H9 (cell line): ENCODE data around the gene ANKS1B. TPM values are rescaled to one million over a fixed set of nuclear protein-coding genes. Genes with fewer than 3 reads are reported as not detected.

Source experiments
- DNase-seq: peaks from one replicate; pipeline ENCODE4 v3.0.0-alpha.2; 2017
- H2AFZ ChIP-seq: one replicate; pipeline ENCODE4 v1.6.1; 2013; ENCODE audit warnings: mild to moderate bottlenecking, low read length, control low read depth, moderate library complexity
- H2AK5ac ChIP-seq: 2 replicates; pipeline ENCODE4 v1.6.1; 2013; ENCODE audit warnings: low read length, control low read depth, mixed read lengths; ENCODE audit not compliant: insufficient read length
- H2BK120ac ChIP-seq: one replicate; pipeline ENCODE4 v1.6.1; 2013; ENCODE audit warnings: low read depth, mild to moderate bottlenecking, low read length, control low read depth, inconsistent platforms; ENCODE audit not compliant: poor library complexity, severe bottlenecking
- H2BK12ac ChIP-seq: 2 replicates; pipeline ENCODE4 v1.6.1; 2013; ENCODE audit warnings: low read length, control low read depth, mixed read lengths, low read depth; ENCODE audit not compliant: insufficient read length
- H2BK15ac ChIP-seq: 2 replicates; pipeline ENCODE4 v1.6.1; 2013; ENCODE audit warnings: low read depth, low read length, control low read depth
- H2BK20ac ChIP-seq: one replicate; pipeline ENCODE4 v1.6.1; 2013; ENCODE audit warnings: low read depth, mild to moderate bottlenecking, low read length, control low read depth, inconsistent platforms; ENCODE audit not compliant: poor library complexity, severe bottlenecking
- H2BK5ac ChIP-seq: 2 replicates; pipeline ENCODE4 v1.6.1; 2013; ENCODE audit warnings: low read length, control low read depth, mixed read lengths; ENCODE audit not compliant: insufficient read length
- H3K14ac ChIP-seq: 2 replicates; pipeline ENCODE4 v1.6.1; 2013; ENCODE audit warnings: low read length, control low read depth; ENCODE audit not compliant: insufficient read depth
- H3K18ac ChIP-seq: 2 replicates; pipeline ENCODE4 v1.6.1; 2013; ENCODE audit warnings: low read depth, mild to moderate bottlenecking, mixed read lengths, low read length, control low read depth; ENCODE audit not compliant: insufficient read length
- H3K23ac ChIP-seq: 2 replicates; pipeline ENCODE4 v1.6.1; 2013; ENCODE audit warnings: low read length, control low read depth, mixed read lengths, low read depth; ENCODE audit not compliant: insufficient read length
- H3K23me2 ChIP-seq: 2 replicates; pipeline ENCODE4 v1.6.1; 2013; ENCODE audit warnings: low read depth, mild to moderate bottlenecking, mixed read lengths, low read length, control low read depth; ENCODE audit not compliant: insufficient read length, poor library complexity, severe bottlenecking
- H3K27ac ChIP-seq: 2 replicates; pipeline ENCODE4 v1.5.1; 2013; ENCODE audit warnings: low read length, control low read depth, mixed read lengths, low read depth; ENCODE audit not compliant: insufficient read length
- H3K27me3 ChIP-seq: 2 replicates; pipeline ENCODE4 v1.6.1; 2013; ENCODE audit warnings: low read length, control low read depth, inconsistent platforms; ENCODE audit not compliant: insufficient read depth
- H3K4ac ChIP-seq: 2 replicates; pipeline ENCODE4 v1.6.1; 2013; ENCODE audit warnings: low read depth, mild to moderate bottlenecking, control low read depth, inconsistent platforms, low read length, moderate library complexity
- H3K4me1 ChIP-seq: 2 replicates; pipeline ENCODE4 v1.6.1; 2013; ENCODE audit warnings: low read length, control low read depth, inconsistent platforms; ENCODE audit not compliant: insufficient read depth
- H3K4me2 ChIP-seq: 2 replicates; pipeline ENCODE4 v1.6.1; 2013; ENCODE audit warnings: low read length, control low read depth, mixed read lengths; ENCODE audit not compliant: insufficient read length, insufficient read depth
- H3K56ac ChIP-seq: 2 replicates; pipeline ENCODE4 v1.6.1; 2013; ENCODE audit warnings: low read depth, mild to moderate bottlenecking, mixed read lengths, low read length, control low read depth; ENCODE audit not compliant: insufficient read length
- H3K79me1 ChIP-seq: 2 replicates; pipeline ENCODE4 v1.6.1; 2013; ENCODE audit warnings: low read depth, mild to moderate bottlenecking, moderate library complexity, low read length, control low read depth, inconsistent platforms; ENCODE audit not compliant: insufficient read depth, poor library complexity, severe bottlenecking
- H3K79me2 ChIP-seq: 2 replicates; pipeline ENCODE4 v1.6.1; 2013; ENCODE audit warnings: low read length, control low read depth, inconsistent platforms; ENCODE audit not compliant: insufficient read depth
- H3K9ac ChIP-seq: 2 replicates; pipeline ENCODE4 v1.6.1; 2013; ENCODE audit warnings: low read length, control low read depth, mixed read lengths; ENCODE audit not compliant: insufficient read length; ENCODE audit errors: extremely low read depth
- H3K9me3 ChIP-seq: one replicate; pipeline ENCODE4 v1.6.1; 2013; ENCODE audit warnings: low read depth, low read length, inconsistent platforms; ENCODE audit not compliant: control insufficient read depth
- H3T11ph ChIP-seq: one replicate; pipeline ENCODE4 v1.6.1; 2013; ENCODE audit warnings: mild to moderate bottlenecking, low read length, control low read depth, inconsistent platforms
- H4K20me1 ChIP-seq: one replicate; pipeline ENCODE4 v1.6.1; 2013; ENCODE audit not compliant: control insufficient read depth, insufficient read length, insufficient read depth
- H4K5ac ChIP-seq: 2 replicates; pipeline ENCODE4 v1.6.1; 2013; ENCODE audit warnings: low read depth, mild to moderate bottlenecking, mixed read lengths, low read length, control low read depth; ENCODE audit not compliant: insufficient read length
- H4K8ac ChIP-seq: replicated peaks from 2 replicates; pipeline ENCODE4 v1.6.1; 2013; ENCODE audit warnings: low read length, control low read depth, mixed read lengths, low read depth; ENCODE audit not compliant: insufficient read length
- H4K91ac ChIP-seq: 2 replicates; pipeline ENCODE4 v1.6.1; 2013; ENCODE audit warnings: low read depth, mild to moderate bottlenecking, moderate library complexity, mixed read lengths, low read length, control low read depth; ENCODE audit not compliant: insufficient read length
- H3K27ac Mint-ChIP-seq, 3 experiments: 2 replicates in 2 of 3; 3 replicates in 1 of 3; pipeline ENCODE4 v1.8.0; 2020 to 2021; ENCODE audit warnings: mixed read lengths in 3 of 3, mild to moderate bottlenecking in 1 of 3, moderate library complexity in 1 of 3
- H3K27me3 Mint-ChIP-seq: 2 replicates; pipeline ENCODE4 v1.8.0; 2021; ENCODE audit warnings: low read depth, mild to moderate bottlenecking, moderate library complexity, mixed read lengths
- H3K36me3 Mint-ChIP-seq, 3 experiments: 2 replicates in 2 of 3; 3 replicates in 1 of 3; pipeline ENCODE4 v1.8.0; 2020 to 2021; ENCODE audit warnings: low read depth in 3 of 3, mixed read lengths in 3 of 3; ENCODE audit not compliant: insufficient read depth in 1 of 3
- H3K4me1 Mint-ChIP-seq, 2 experiments: 2 replicates each; pipeline ENCODE4 v1.8.0; 2020; ENCODE audit warnings: mixed read lengths in 2 of 2
- H3K4me3 Mint-ChIP-seq, 2 experiments: 2 replicates in 1 of 2; 3 replicates in 1 of 2; pipeline ENCODE4 v1.8.0; 2020 to 2021; ENCODE audit warnings: mild to moderate bottlenecking in 2 of 2, mixed read lengths in 2 of 2, moderate library complexity in 1 of 2
- H3K9me3 Mint-ChIP-seq, 2 experiments: 2 replicates in 1 of 2; 3 replicates in 1 of 2; pipeline ENCODE4 v1.8.0; 2020; ENCODE audit warnings: mild to moderate bottlenecking in 2 of 2, mixed read lengths in 2 of 2, moderate library complexity in 1 of 2
- WGBS: extraction: QIAGEN DNeasy Blood & Tissue Kit; methylation state at CpG from one replicate; pipeline ENCODE4 v1.1.7; 2013; ENCODE audit warnings: missing lambda C conversion rate, low lambda C conversion rate, mixed read lengths; ENCODE audit not compliant: insufficient read length; ENCODE audit errors: extremely low coverage; 5-methylcytosine and 5-hydroxymethylcytosine counted together
- total RNA-seq: library from RNA; stranded (reverse); gene quantifications from 2 replicates; pipeline ENCODE4 v1.2.1, GENCODE V29; 2021
- TF ChIP-seq, protein P1 (sequence below): fragments of 200-600 bp; sonication (generic); conservative IDR thresholded peaks from 3 replicates; pipeline ENCODE4 v1.8.0; 2021; ENCODE audit warnings: antibody characterized with exemption, mild to moderate bottlenecking

ANKS1B gene
- total RNA-seq, 1 experiment from 2014 or later = 4.1 TPM

- Histone ChIP-seq H2AK5ac (no peak overlapping the region), H3K9ac (no peak overlapping the region), H3T11ph (no peak overlapping the region), H3K79me1 (no peaks in the 10 kb centered on the region), H4K20me1 (no peaks in the 10 kb centered on the region), H3K14ac (no peak overlapping the region), H3K23me2 (no peaks in the 10 kb centered on the region), H3K4ac (no peak overlapping the region), H2BK15ac (no peak overlapping the region), H4K5ac (no peak overlapping the region), H3K18ac (no peak overlapping the region), H3K27ac (no peak overlapping the region), H3K23ac (no peak overlapping the region), H2BK12ac (no peak overlapping the region), H2AFZ (no peak overlapping the region), H4K91ac (no peak overlapping the region), H4K8ac (no peak overlapping the region), H2BK120ac (no peak overlapping the region), H2BK5ac (no peak overlapping the region), H3K56ac (no peak overlapping the region), H3K4me2 (no peak overlapping the region), H3K9me3 (no peaks in the 10 kb centered on the region), H3K79me2 (no peaks in the 10 kb centered on the region), H2BK20ac (no peak overlapping the region), H3K27me3 (no peaks in the 10 kb centered on the region), H3K4me1 (no peaks in the 10 kb centered on the region)
- Mint-ChIP-seq H3K4me3 (no peak overlapping the region), H3K4me1 (peaks cover 4 to 5% of the 10 kb centered on the region in 2 experiments), H3K9me3 (peaks cover 8 to 16% of the 10 kb centered on the region in 2 experiments), H3K27me3 (no peaks in the 10 kb centered on the region; the same call in 1 of the 2 replicates), H3K36me3 (peaks cover 4 to 16% (median 4%) of the 10 kb centered on the region in 3 experiments; a peak in 5 of 7 replicates), H3K27ac (no peak overlapping the region)
- peak; percentile 71 for DNase-seq
- no CpG with 5 or more reads among the region's 2 CpGs for WGBS
- TF ChIP-seq, protein P1, sequence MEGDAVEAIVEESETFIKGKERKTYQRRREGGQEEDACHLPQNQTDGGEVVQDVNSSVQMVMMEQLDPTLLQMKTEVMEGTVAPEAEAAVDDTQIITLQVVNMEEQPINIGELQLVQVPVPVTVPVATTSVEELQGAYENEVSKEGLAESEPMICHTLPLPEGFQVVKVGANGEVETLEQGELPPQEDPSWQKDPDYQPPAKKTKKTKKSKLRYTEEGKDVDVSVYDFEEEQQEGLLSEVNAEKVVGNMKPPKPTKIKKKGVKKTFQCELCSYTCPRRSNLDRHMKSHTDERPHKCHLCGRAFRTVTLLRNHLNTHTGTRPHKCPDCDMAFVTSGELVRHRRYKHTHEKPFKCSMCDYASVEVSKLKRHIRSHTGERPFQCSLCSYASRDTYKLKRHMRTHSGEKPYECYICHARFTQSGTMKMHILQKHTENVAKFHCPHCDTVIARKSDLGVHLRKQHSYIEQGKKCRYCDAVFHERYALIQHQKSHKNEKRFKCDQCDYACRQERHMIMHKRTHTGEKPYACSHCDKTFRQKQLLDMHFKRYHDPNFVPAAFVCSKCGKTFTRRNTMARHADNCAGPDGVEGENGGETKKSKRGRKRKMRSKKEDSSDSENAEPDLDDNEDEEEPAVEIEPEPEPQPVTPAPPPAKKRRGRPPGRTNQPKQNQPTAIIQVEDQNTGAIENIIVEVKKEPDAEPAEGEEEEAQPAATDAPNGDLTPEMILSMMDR = peak; percentile 97
These were observed 941.3 kb downstream of the ANKS1B start for GRCh38 chr12:99043319-99043914.
